Parathyroid adenoma (tissue), 2 donors: Measurements from ENCODE around the gene PIP.

Experiments
- H2AFZ ChIP-seq: fragments of 300-600 bp; sonication (generic); one replicate; pipeline ENCODE4 v1.7.0; 2017; ENCODE audit warnings: antibody characterized with exemption, mild to moderate bottlenecking
- H3K27ac ChIP-seq: fragments of 300-600 bp; sonication (generic); one replicate; pipeline ENCODE4 v1.7.0; 2017
- H3K27me3 ChIP-seq: fragments of 300-600 bp; sonication (generic); one replicate; pipeline ENCODE4 v1.7.0; 2017; ENCODE audit warnings: low read length; ENCODE audit not compliant: control insufficient read depth, insufficient read depth
- H3K36me3 ChIP-seq: fragments of 300-600 bp; sonication (generic); one replicate; pipeline ENCODE4 v1.7.0; 2017; ENCODE audit warnings: low read length; ENCODE audit not compliant: control insufficient read depth, insufficient read depth
- H3K4me1 ChIP-seq: fragments of 300-600 bp; sonication (generic); one replicate; pipeline ENCODE4 v1.7.0; 2017; ENCODE audit warnings: control low read depth
- H3K4me2 ChIP-seq: fragments of 300-600 bp; sonication (generic); one replicate; pipeline ENCODE4 v1.7.0; 2017; ENCODE audit warnings: low read length
- H3K4me3 ChIP-seq: fragments of 300-600 bp; sonication (generic); one replicate; pipeline ENCODE4 v1.7.0; 2017; ENCODE audit warnings: low read depth, low read length
- H3K79me2 ChIP-seq: fragments of 300-600 bp; sonication (generic); one replicate; pipeline ENCODE4 v1.7.0; 2017; ENCODE audit warnings: control low read depth
- H3K9ac ChIP-seq: fragments of 300-600 bp; sonication (generic); one replicate; pipeline ENCODE4 v1.7.0; 2017; ENCODE audit warnings: mild to moderate bottlenecking
- H3K9me3 ChIP-seq: fragments of 300-600 bp; sonication (generic); one replicate; pipeline ENCODE4 v1.7.0; 2017; ENCODE audit warnings: low read length; ENCODE audit not compliant: control insufficient read depth
- CTCF ChIP-seq: fragments of 300-600 bp; sonication (generic); IDR thresholded peaks from one replicate; pipeline ENCODE4 v1.7.0; 2017; ENCODE audit warnings: antibody characterized with exemption, mild to moderate bottlenecking
- donor health status: primary hyperparathyroidism.

PIP gene

DNA sequence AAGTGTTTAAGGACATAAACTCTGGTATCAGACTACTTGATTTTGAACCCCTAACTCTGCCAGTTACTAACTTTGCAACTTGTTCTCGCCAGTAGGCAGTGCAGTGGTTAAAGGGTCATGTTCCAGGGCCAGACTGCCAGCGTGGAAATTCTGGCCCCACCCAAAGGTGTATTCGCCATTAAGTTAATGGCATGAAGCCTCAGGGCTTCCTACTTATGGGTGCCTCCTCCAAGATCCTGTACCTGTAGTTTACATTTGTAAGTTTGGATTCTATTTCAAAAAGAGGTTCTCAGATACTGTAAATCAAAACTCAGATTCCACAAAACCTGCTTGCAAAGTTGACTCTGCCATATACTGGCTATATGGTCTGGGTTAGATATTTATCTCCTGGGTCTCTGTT, 2.8 kb upstream of the PIP start:
- Histone ChIP-seq H3K4me3 (no peak overlapping the region), H3K9ac (no peak overlapping the region), H2AFZ (no peak overlapping the region), H3K79me2 (no peaks in the 10 kb centered on the region), H3K4me2 (no peak overlapping the region), H3K27ac (no peak overlapping the region), H3K36me3 (no peaks in the 10 kb centered on the region), H3K4me1 (no peaks in the 10 kb centered on the region), H3K27me3 (no peaks in the 10 kb centered on the region), H3K9me3 (no peaks in the 10 kb centered on the region)
- no peak for TF ChIP-seq CTCF

DNA sequence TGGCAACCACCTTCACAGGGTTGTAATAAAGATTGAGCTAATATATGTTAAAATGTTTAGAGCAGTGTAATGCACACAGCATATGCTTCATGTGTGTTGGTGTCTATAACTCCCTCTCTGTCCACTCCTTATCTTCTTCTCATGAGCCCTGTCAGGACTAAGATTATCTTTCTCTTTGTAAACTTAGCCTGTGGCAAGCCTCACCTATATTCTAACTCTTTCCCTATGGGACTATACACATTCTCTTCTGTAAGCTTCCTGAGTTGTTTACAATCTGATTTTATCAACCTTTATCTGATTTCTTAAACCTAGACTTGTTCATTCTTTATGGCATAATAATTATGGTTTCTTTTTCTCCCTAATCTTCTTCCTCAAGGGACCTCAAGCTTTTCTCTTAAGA, 2.4 kb upstream of the PIP start:
- Histone ChIP-seq H3K4me3 (no peak overlapping the region), H3K4me1 (no peaks in the 10 kb centered on the region), H3K27ac (no peak overlapping the region), H3K36me3 (no peaks in the 10 kb centered on the region), H2AFZ (no peak overlapping the region), H3K27me3 (no peaks in the 10 kb centered on the region), H3K79me2 (no peaks in the 10 kb centered on the region), H3K9me3 (no peaks in the 10 kb centered on the region), H3K9ac (no peak overlapping the region), H3K4me2 (no peak overlapping the region)
- no peak for TF ChIP-seq CTCF

- Histone ChIP-seq H3K4me1 (no peaks in the 10 kb centered on the region), H3K27ac (no peak overlapping the region)
These were observed 1.3 kb upstream of the PIP start for GRCh38 chr7:143130541-143130940.

GRCh38 chr7:143147070-143147469, 15.2 kb downstream of the PIP start:
- Histone ChIP-seq H3K4me1 (no peaks in the 10 kb centered on the region), H3K9ac (no peak overlapping the region), H3K4me3 (no peak overlapping the region), H3K27ac (no peak overlapping the region), H3K79me2 (no peaks in the 10 kb centered on the region), H3K4me2 (no peak overlapping the region), H3K9me3 (no peaks in the 10 kb centered on the region), H3K36me3 (no peaks in the 10 kb centered on the region), H3K27me3 (no peaks in the 10 kb centered on the region), H2AFZ (no peak overlapping the region)
- no peak for TF ChIP-seq CTCF

More at GRCh38 chr7:143130541-143130940, 1.3 kb upstream of the PIP start:
- no peak overlapping the region for H2AFZ ChIP-seq
- TF ChIP-seq CTCF, result no peak
- H3K9ac ChIP-seq, result no peak overlapping the region
- H3K4me2 ChIP-seq, result no peak overlapping the region
- H3K36me3 ChIP-seq, result no peaks in the 10 kb centered on the region
- H3K4me3 ChIP-seq, result no peak overlapping the region
- no peaks in the 10 kb centered on the region for H3K9me3 ChIP-seq
- no peaks in the 10 kb centered on the region for H3K27me3 ChIP-seq
- no peaks in the 10 kb centered on the region for H3K79me2 ChIP-seq

DNA sequence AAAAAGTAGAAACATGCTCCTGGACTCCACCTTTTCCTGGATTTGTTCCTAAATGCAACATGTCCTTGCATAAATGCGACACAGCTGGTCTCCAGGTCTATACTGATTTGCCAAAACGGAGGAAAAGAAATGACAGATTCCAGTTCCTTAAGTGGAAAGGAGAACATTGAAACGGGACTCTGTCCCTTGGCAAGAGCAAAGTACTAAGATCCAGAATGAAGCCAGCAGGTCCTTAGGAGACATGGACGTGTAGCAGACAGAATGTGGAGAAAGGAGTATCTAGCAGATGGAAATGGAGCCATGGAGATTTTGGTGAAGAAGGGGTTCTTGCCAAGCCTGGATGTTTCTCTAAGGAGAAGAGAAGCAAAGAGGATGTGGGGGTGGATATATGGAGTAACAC, 16.2 kb downstream of the PIP start:
- H3K4me2 ChIP-seq, result no peak overlapping the region
- no peak overlapping the region for H3K4me3 ChIP-seq
- H3K27ac ChIP-seq, result no peak overlapping the region
- no peaks in the 10 kb centered on the region for H3K79me2 ChIP-seq
- no peak overlapping the region for H3K9ac ChIP-seq
- no peaks in the 10 kb centered on the region for H3K36me3 ChIP-seq
- no peaks in the 10 kb centered on the region for H3K4me1 ChIP-seq
- no peaks in the 10 kb centered on the region for H3K9me3 ChIP-seq
- no peaks in the 10 kb centered on the region for H3K27me3 ChIP-seq
- no peak overlapping the region for H2AFZ ChIP-seq
- no peak for TF ChIP-seq CTCF
